ENCODE measurements around the gene TRPM4.
"Not testable (repeated sequence)": the region's sequence is repeated elsewhere in the genome, so short reads cannot be mapped to it uniquely, and the experiment has no call there.

The TRPM4 gene

GRCh38 chr19:49127225-49127624, 30.4 kb upstream of the TRPM4 start:
- DNase-seq = not testable (repeated sequence)

- peak; percentile 92 to 97 (median 95) for DNase-seq
Measured at GRCh38 chr19:49127674-49128544, 29.7 kb upstream of the TRPM4 start.

- DNase-seq = no peak
Measured at GRCh38 chr19:49128545-49129237, 28.9 kb upstream of the TRPM4 start.

GRCh38 chr19:49129238-49129583, 28.4 kb upstream of the TRPM4 start:
- no peak for DNase-seq

GRCh38 chr19:49130325-49130724, 27.3 kb upstream of the TRPM4 start:
- DNase-seq = no peak

- peak in 5 of 6 experiments; percentile 26 to 58 (median 46) for DNase-seq
Measured at GRCh38 chr19:49132974-49133609, 24.5 kb upstream of the TRPM4 start.

GRCh38 chr19:49133621-49134454, 23.8 kb upstream of the TRPM4 start:
- peak; percentile 35 to 62 (median 48) for DNase-seq

GRCh38 chr19:49135686-49136085, 21.9 kb upstream of the TRPM4 start:
- no peak for DNase-seq

GRCh38 chr19:49136771-49137171, 20.8 kb upstream of the TRPM4 start:
- no peak for DNase-seq

GRCh38 chr19:49140951-49141350, 16.6 kb upstream of the TRPM4 start:
- no peak for DNase-seq

- no peak for DNase-seq
Measured at GRCh38 chr19:49141352-49141751, 16.2 kb upstream of the TRPM4 start.

GRCh38 chr19:49142866-49143335, 14.7 kb upstream of the TRPM4 start:
- DNase-seq = peak in 5 of 6 experiments; percentile 12 to 37 (median 34)

GRCh38 chr19:49145573-49146407, 11.8 kb upstream of the TRPM4 start:
- DNase-seq = peak; percentile 55 to 82 (median 74)

- DNase-seq = peak in 1 of 6 experiments; percentile 32
Measured at GRCh38 chr19:49146408-49146770, 11.2 kb upstream of the TRPM4 start.

GRCh38 chr19:49148044-49148682, 9.4 kb upstream of the TRPM4 start:
- no peak for DNase-seq

- DNase-seq = peak; percentile 28 to 80 (median 58)
Measured at GRCh38 chr19:49148784-49149651, 8.6 kb upstream of the TRPM4 start.

- DNase-seq = no peak
Measured at GRCh38 chr19:49149652-49150105, 7.9 kb upstream of the TRPM4 start.

- peak in 3 of 6 experiments; percentile 7 to 45 (median 23) for DNase-seq
Measured at GRCh38 chr19:49150106-49150943, 7.3 kb upstream of the TRPM4 start.

- DNase-seq = no peak
Measured at GRCh38 chr19:49150944-49151243, 6.7 kb upstream of the TRPM4 start.
